ENCODE results near the gene DIAPH2.

- no peak for TF ChIP-seq JUND (IDR thresholded peaks at IDR 0.05; ENCODE audit: borderline replicate concordance, low read depth, low read length)
- TF ChIP-seq JUND (tag; IDR thresholded peaks at IDR 0.05; ENCODE audit: borderline replicate concordance, low read depth, low read length), result no peak
- TF ChIP-seq HMG20B (CRISPR knock-in tag; IDR thresholded peaks at IDR 0.05), result no peak
- TF ChIP-seq NFIC (IDR thresholded peaks at IDR 0.05), result no peak
- TF ChIP-seq CTCF (IDR thresholded peaks at IDR 0.05 in 2 of 3, conservative IDR thresholded peaks at IDR 0.05 in 1 of 3; ENCODE audit: insufficient read depth in 2 of 3, low read depth in 1 of 3, low read length in 3 of 3), result no peak
These were observed 717.0 kb downstream of the DIAPH2 start for GRCh38 chrX:97401586-97402136.
